Activated CD8-positive, alpha-beta memory T cell treated with anti-CD3 and anti-CD28 coated beads, Interleukin-2, amount 10 ng/mL, durations not matched to agents 7 days and 5 days (primary cell): ENCODE data around the gene ACYP1. TPM values are rescaled to one million over a fixed set of nuclear protein-coding genes. Genes with fewer than 3 reads are reported as not detected.

Source experiments
- ATAC-seq: fragments of 150-1000 bp; cut with Tn5 transposase; one replicate; pipeline ENCODE4 v1.10.0; 2021; ENCODE audit warnings: moderate library complexity
- CTCF ChIA-PET: fragments of 350-600 bp; sonication (Branson Sonifier 250); formaldehyde crosslinking; loops from one replicate; lab custom pipeline; 2021; ENCODE audit warnings: antibody characterized with exemption; lab: Charles Lee
- DNase-seq: peaks from one replicate; pipeline ENCODE4 v3.0.0-alpha.2; 2020
- H3K27ac Mint-ChIP-seq: one replicate; pipeline ENCODE4 v1.8.0; 2021; ENCODE audit warnings: mild to moderate bottlenecking, mixed read lengths
- H3K27me3 Mint-ChIP-seq: one replicate; pipeline ENCODE4 v1.8.0; 2021; ENCODE audit warnings: mixed read lengths
- H3K36me3 Mint-ChIP-seq: one replicate; pipeline ENCODE4 v1.8.0; 2021; ENCODE audit warnings: mild to moderate bottlenecking, mixed read lengths
- H3K4me1 Mint-ChIP-seq: one replicate; pipeline ENCODE4 v1.8.0; 2021; ENCODE audit warnings: mixed read lengths
- H3K4me3 Mint-ChIP-seq: one replicate; pipeline ENCODE4 v1.8.0; 2021; ENCODE audit warnings: mild to moderate bottlenecking, moderate library complexity, mixed read lengths
- H3K9me3 Mint-ChIP-seq: one replicate; pipeline ENCODE4 v1.8.0; 2022; ENCODE audit warnings: low read depth, mixed read lengths
- total RNA-seq, 2 experiments: library from RNA; stranded (reverse); gene quantifications; one replicate each; pipeline ENCODE4 v1.2.3, GENCODE V29; 2021

ACYP1 gene
- total RNA-seq, 2 experiments from 2014 or later, result 45.2 to 59.5 TPM

DNA sequence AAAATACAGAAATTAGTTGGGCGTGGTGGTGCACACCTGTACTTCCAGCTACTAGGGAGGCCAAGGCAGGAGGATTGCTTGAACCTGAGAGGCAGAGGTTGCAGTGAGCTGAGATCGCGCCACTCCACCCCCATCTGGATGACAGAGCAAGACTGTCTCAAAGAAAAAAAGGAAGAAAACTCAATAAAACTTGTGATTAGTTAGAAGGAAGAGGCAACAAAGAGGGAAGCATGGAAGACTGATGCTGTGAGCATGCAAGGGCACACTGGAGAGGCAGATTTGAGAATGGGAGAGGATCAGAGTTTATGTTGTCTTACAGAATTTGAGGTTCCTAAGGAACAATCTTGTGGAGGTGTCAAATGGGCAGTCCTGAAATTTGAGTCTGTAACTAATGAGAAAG is 2.9 kb upstream of the ACYP1 start:
- Mint-ChIP-seq H3K4me3 (no peak overlapping the region), H3K4me1 (peaks cover 29% of the 10 kb centered on the region), H3K27ac (no peak overlapping the region), H3K27me3 (no peaks in the 10 kb centered on the region), H3K9me3 (no peaks in the 10 kb centered on the region), H3K36me3 (peaks cover 2% of the 10 kb centered on the region)
- DNase-seq (no peak), ATAC-seq (no peak)
- CTCF ChIA-PET, result interaction anchor here (1.8 to 2.3 kb wide), 2 partner anchors 121 to 206 kb away, joined by 5 to 9 read pairs; no protein-coding TSS in a partner anchor

DNA sequence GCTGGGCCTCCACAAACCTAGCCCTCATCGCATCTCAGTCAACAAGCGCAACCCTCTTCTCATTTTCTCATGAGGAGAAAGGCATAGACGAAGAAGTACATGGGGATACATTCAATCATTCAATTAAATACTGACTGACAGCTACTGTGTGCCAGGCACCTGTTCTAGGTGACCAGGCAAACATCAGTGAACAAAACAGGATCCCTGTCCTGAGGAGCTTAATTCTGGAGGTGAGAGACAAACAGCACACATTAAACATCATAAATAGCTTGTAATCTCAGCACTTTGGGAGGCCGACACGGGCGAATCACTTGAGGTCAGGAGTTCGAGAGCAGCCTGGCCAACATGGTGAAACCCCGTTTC is 362 bp upstream of the ACYP1 start:
- ATAC-seq (no peak), DNase-seq (no peak)
- peak overlapping the region; percentile 100 for H3K4me3 Mint-ChIP-seq
- H3K27ac Mint-ChIP-seq, result peak overlapping the region; percentile 98
- H3K9me3 Mint-ChIP-seq, result no peaks in the 10 kb centered on the region
- no peaks in the 10 kb centered on the region for H3K27me3 Mint-ChIP-seq
- peaks cover 46% of the 10 kb centered on the region for H3K4me1 Mint-ChIP-seq
- H3K36me3 Mint-ChIP-seq, result peaks cover 20% of the 10 kb centered on the region
- CTCF ChIA-PET, result interaction anchor here (0.8 to 5.0 kb wide), 14 partner anchors 12 to 453 kb away, joined by 3 to 20 read pairs (median 4); partner anchors contain the start of genes EIF2B2 and MLH3

DNA sequence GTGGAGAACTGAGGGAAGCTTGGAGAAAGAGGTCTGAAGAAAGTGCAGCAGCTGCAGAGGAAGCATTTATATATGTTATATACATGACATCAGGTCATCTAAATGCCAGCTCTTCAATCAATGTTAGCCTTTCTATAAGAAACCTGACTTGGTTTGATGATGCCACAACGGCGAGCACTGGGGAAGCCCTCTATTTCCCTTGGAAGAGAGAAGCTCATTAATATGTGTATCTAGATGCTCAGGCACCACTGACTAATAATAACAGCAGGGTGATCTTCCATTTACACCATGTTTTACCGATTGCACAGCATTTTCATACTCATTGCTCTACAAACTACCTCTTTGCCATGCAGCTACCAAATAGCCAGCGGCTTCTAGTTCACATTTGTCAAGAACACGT is 811 bp downstream of the ACYP1 start:
- no peak for ATAC-seq
- CTCF ChIA-PET, result interaction anchor here (0.6 to 5.0 kb wide), 8 partner anchors 12 to 1377 kb away, joined by 3 to 20 read pairs (median 6); partner anchors contain the start of gene MLH3

DNA sequence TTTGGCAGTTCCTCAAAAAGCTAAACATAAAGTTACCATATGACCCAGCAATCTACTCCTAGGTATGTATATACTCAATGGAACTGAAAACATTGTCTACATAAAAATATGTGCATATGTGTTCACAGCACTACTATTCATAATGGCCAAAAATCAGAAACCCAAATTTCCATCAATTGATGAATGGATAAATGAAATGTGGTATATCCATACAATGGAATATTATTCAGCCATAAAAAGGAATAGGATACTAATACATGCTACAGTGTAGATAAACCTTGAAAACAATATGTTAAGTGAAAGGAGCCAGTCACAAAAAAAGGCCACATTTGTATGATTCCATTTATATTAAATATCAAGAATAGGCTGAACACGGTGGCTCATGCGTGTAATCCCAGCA is 3.4 kb downstream of the ACYP1 start:
- H3K36me3 Mint-ChIP-seq, result peaks cover 42% of the 10 kb centered on the region
- no peak for ATAC-seq
- no peak for DNase-seq
- H3K27ac Mint-ChIP-seq, result no peak overlapping the region
- no peaks in the 10 kb centered on the region for H3K9me3 Mint-ChIP-seq
- CTCF ChIA-PET, result no interaction called here
- H3K4me3 Mint-ChIP-seq, result no peak overlapping the region
- peaks cover 56% of the 10 kb centered on the region for H3K4me1 Mint-ChIP-seq
- H3K27me3 Mint-ChIP-seq, result no peaks in the 10 kb centered on the region

More for the DNA sequence above, 811 bp downstream of the ACYP1 start:
- Mint-ChIP-seq H3K36me3 (peaks cover 26% of the 10 kb centered on the region), H3K9me3 (no peaks in the 10 kb centered on the region), H3K27ac (peak overlapping the region; percentile 98), H3K4me1 (peaks cover 46% of the 10 kb centered on the region), H3K27me3 (no peaks in the 10 kb centered on the region), H3K4me3 (peak overlapping the region; percentile 100)
- no peak for DNase-seq

DNA sequence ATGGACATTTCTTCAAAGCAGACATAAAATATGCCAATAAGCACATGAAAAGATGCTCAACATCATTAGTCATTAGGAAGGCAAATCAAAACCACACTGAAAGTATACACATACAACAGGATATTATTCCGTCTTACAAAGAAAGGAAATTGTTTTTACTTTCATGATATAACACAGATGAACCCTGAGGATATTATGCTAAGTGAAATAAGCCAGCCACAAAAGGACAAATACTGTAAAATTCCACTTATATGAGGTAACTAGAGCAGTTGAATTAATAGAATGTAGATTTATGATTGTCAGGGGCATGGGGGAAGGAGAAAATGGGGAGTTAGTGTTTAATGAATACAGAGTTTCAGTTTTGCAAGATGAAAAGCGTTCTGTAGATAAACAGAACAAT is 4.2 kb downstream of the ACYP1 start:
- DNase-seq (no peak), ATAC-seq (no peak)
- Mint-ChIP-seq H3K4me3 (no peak overlapping the region), H3K9me3 (no peaks in the 10 kb centered on the region), H3K4me1 (peaks cover 54% of the 10 kb centered on the region), H3K27ac (no peak overlapping the region), H3K27me3 (no peaks in the 10 kb centered on the region), H3K36me3 (peaks cover 44% of the 10 kb centered on the region)
- CTCF ChIA-PET, result no interaction called here

DNA sequence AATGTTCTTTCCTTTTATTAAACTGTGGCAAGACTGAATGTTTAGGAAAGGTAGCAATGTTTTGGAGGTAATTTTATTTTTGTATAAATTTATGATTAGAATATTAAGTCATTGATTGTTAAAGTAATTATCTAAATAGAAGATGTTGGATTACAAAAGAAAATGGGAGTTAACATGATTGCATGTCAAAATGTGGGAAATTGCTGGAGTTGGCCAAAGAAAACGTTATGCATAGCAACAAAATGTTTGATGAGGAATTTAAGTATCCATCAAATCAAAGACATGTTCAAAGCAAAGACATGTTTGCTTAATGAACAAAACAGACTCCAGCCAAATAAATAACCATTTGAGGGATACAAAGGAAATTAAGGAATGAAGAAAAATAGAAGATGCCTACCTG is 9.4 kb downstream of the ACYP1 start:
- CTCF ChIA-PET, result no interaction called here
- H3K27me3 Mint-ChIP-seq, result no peaks in the 10 kb centered on the region

DNA sequence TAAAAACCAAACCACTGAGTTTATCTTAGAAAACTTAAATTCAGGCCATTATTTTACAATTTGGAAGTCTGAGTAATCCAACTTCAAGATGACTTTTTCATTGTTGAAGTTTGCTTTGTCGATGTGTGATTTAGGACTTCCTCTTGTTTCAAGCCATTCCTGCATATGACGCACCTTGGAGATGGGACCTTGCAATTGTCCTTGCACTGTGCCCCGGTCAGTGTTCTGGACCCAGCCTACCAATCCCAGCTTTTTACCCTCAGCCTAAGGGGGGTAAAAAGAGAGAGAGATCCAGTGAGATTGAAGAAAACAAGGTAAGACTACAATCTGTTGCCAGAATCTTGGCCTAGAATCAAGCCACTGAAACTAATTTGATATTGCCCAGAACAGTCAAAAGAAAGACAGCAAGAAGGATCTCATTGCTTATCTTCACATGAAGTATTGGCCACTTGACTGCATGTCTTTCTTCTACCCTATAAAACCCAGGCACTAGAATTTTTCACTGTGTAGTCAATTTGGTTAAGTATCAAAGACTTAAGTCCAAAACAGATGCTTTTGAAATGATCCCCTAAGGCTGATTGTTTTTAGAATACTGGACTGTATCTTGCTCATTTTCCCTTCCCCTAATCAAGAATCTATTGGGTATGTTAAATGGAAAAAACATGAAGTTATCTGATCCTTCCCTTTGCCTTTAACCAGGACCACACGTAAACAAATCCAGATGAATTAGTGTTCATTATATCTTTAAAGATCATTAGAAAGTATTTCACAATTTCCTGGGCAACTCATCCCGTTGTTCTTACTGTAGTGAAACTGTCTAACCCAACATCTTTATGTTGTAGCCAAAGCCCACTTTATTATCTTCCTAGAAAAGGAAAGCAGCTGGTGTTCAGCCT is 10.2 kb downstream of the ACYP1 start:
- peaks cover 59% of the 10 kb centered on the region for H3K4me1 Mint-ChIP-seq
- peaks cover 54% of the 10 kb centered on the region for H3K36me3 Mint-ChIP-seq
- H3K9me3 Mint-ChIP-seq, result no peaks in the 10 kb centered on the region
- H3K27me3 Mint-ChIP-seq, result no peaks in the 10 kb centered on the region
- peak overlapping the region; percentile 33 for H3K27ac Mint-ChIP-seq
- no peak overlapping the region for H3K4me3 Mint-ChIP-seq
- ATAC-seq (no peak), DNase-seq (no peak)
- CTCF ChIA-PET, result no interaction called here

More for the DNA sequence above, 9.4 kb downstream of the ACYP1 start:
- no peak for ATAC-seq
- no peaks in the 10 kb centered on the region for H3K9me3 Mint-ChIP-seq
- H3K4me1 Mint-ChIP-seq, result peaks cover 58% of the 10 kb centered on the region
- peaks cover 52% of the 10 kb centered on the region for H3K36me3 Mint-ChIP-seq
- H3K4me3 Mint-ChIP-seq, result no peak overlapping the region
- no peak overlapping the region for H3K27ac Mint-ChIP-seq
- no peak for DNase-seq

DNA sequence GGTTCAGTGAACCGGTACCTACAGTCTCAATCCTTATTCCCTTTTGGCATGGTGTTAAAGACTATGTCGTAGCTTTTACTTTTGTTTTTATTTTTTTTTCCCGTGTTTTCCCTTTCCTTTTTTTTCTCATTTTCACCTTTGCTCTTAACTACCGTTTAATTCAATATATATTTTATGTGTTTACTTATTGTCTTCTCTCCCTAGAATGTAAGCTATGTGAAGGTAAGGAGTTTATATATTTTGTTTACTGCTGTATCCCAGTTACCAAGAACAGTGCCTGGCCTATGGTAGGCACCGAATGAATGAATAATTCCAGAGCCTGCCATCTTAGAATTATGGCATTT is 12.3 kb downstream of the ACYP1 start:
- Mint-ChIP-seq H3K27me3 (no peaks in the 10 kb centered on the region), H3K4me1 (peaks cover 76% of the 10 kb centered on the region), H3K4me3 (peak overlapping the region; percentile 89), H3K27ac (peak overlapping the region; percentile 91), H3K36me3 (peaks cover 51% of the 10 kb centered on the region), H3K9me3 (no peaks in the 10 kb centered on the region)
- CTCF ChIA-PET, result interaction anchor here (1.0 to 2.0 kb wide), 4 partner anchors 12 to 443 kb away, joined by 3 to 8 read pairs (median 4); partner anchors contain the start of gene ACYP1
- DNase-seq (no peak), ATAC-seq (no peak)

DNA sequence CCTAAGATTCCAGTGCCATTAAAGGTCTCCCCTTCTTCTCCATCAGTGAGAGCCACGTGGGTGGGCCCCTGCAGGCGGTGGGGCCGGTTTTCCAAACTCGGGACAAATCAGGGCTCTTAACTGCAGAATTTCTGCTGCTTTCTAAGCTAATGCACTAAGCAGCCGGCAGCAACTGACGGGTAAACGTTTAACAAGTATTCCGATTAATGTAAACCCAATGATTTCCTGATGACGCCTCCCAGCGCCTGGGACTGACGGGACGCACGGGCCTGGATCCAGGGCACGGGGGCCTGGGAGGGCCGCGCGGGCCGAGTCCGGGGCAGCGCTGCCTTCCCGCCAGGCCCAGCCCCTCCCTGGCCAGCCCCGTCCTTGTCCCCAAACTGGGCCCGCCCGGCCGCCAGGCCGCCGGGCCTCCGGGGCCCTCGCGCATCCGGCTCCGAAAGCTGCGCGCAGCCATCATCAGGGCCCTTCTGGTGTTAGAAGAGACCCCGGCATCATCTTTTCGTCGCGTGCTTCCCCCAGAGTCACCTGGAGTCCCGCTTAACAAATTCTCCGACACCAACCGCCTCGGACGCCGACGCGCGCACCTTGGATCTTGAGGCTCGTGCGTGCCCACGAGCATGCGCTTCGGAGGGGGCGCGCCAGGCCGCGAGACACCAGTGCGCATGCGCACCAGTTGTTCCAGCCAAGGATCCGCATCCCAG is 12.8 kb downstream of the ACYP1 start, which contains the start of gene MLH3:
TSS of gene MLH3 (minus strand) at position 616 of the 704 bp plus-strand sequence. CDS start 1,812 bp downstream, outside the sequence.
- CTCF ChIA-PET, result interaction anchor here (1.0 to 2.0 kb wide), 5 partner anchors 13 to 442 kb away, joined by 3 to 8 read pairs (median 5); partner anchors contain the start of gene ACYP1
- DNase-seq (peak; percentile 81), ATAC-seq (peak; percentile 84)
- Mint-ChIP-seq H3K27me3 (no peaks in the 10 kb centered on the region), H3K4me3 (peak within 1 kb of the TSS; percentile 89), H3K9me3 (no peaks in the 10 kb centered on the region), H3K36me3 (peaks cover 48% of the 10 kb centered on the region), H3K4me1 (peaks cover 79% of the 10 kb centered on the region), H3K27ac (peak within 1 kb of the TSS; percentile 91)

DNA sequence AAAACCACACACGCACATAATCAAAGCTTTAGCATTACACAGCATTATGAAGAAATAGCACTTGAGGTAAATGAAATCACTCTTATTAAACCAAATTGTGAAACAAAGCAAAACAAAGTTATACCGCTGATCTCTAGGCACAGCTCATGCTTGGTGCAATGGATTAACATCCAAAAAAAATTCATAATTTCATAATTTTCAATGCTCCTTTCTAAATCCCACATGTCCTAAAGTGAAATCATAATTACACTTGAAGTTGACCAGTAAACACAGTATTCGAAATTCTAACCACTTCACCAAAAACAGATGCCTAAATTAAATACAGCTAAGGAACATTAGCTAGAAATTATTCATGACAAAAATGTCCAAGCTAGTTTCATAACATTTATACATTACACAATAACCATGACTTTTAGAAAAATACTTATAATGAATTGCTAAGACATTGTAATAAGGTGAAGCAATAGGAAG is 14.1 kb downstream of the ACYP1 start:
- Mint-ChIP-seq H3K9me3 (no peaks in the 10 kb centered on the region), H3K27me3 (no peaks in the 10 kb centered on the region), H3K27ac (no peak overlapping the region), H3K4me1 (peaks cover 77% of the 10 kb centered on the region), H3K4me3 (peak overlapping the region; percentile 89), H3K36me3 (peaks cover 44% of the 10 kb centered on the region)
- DNase-seq (no peak), ATAC-seq (no peak)
- CTCF ChIA-PET, result interaction anchor here (1.1 to 2.0 kb wide), 6 partner anchors 14 to 103 kb away, joined by 3 to 8 read pairs (median 6); partner anchors contain the start of gene ACYP1

DNA sequence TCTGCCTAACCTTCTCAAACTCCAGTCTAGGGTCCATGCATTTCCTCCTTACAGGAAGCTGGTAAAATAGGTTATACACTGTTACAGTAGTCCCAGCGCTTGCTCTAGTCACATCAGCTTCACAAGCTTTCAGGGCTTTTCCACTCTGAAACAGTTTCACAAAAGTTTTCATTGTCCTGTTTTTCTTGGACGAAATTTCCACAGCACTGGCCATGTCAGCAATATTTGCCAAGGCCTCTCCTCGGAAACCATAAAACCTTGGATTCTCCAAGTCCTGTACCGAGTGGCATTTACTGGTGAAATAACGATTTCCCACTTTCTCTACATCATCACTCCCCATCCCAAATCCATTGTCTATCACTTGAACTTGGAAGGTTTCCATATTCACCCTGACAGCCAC is 14.7 kb downstream of the ACYP1 start:
- H3K36me3 Mint-ChIP-seq, result peaks cover 39% of the 10 kb centered on the region
- H3K4me1 Mint-ChIP-seq, result peaks cover 75% of the 10 kb centered on the region
- no peaks in the 10 kb centered on the region for H3K27me3 Mint-ChIP-seq
- CTCF ChIA-PET, result interaction anchor here (1.1 to 2.0 kb wide), 6 partner anchors 13 to 103 kb away, joined by 3 to 8 read pairs (median 6); partner anchors contain the start of gene ACYP1
- no peak for DNase-seq
- no peaks in the 10 kb centered on the region for H3K9me3 Mint-ChIP-seq
- no peak overlapping the region for H3K4me3 Mint-ChIP-seq
- H3K27ac Mint-ChIP-seq, result no peak overlapping the region
- ATAC-seq, result no peak

DNA sequence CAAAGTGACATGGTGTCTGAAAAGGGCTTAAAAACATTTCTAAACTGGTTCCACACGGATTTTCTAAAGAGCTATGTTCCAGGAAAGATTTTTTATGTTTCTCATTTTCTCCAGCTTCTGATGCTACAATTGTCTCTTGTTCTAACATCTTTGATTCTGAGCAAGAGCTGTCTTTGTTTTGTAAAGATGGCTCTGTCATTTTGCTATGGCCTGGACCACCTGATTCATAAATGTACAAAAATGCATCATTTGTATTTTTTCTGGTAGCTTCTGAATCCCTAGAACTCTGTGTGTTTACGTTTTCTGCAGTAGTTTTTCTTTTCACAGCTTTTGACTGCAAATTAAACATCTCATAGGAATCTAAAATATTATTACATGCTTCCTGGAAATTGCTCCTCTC is 15.7 kb downstream of the ACYP1 start:
- H3K4me1 Mint-ChIP-seq, result peaks cover 66% of the 10 kb centered on the region
- H3K27ac Mint-ChIP-seq, result no peak overlapping the region
- no peak for DNase-seq
- no peak for ATAC-seq
- CTCF ChIA-PET, result interaction anchor here (2.0 kb wide), 1 partner anchor 102 kb away, joined by 8 read pairs; no protein-coding TSS in a partner anchor
- no peak overlapping the region for H3K4me3 Mint-ChIP-seq
- H3K9me3 Mint-ChIP-seq, result no peaks in the 10 kb centered on the region
- no peaks in the 10 kb centered on the region for H3K27me3 Mint-ChIP-seq
- peaks cover 32% of the 10 kb centered on the region for H3K36me3 Mint-ChIP-seq

DNA sequence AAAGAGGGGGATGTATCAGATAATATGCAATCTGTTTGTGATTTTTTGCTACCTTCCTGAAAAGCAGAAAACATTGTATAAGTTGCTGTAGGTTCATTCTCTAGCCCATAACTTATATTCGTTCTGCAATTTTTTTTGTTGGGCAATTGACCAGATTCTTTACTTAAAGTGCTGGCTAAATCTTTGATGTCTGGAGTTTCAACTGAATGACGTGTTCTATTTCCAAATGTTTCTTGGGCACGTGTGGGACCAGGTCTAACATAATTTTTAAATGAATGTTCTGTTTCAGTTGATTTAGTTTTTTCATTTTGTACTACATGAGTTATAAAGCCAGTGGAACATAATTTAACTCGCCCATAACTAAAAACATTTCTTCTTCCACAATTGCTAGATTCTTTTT is 16.3 kb downstream of the ACYP1 start:
- peaks cover 60% of the 10 kb centered on the region for H3K4me1 Mint-ChIP-seq
- peaks cover 27% of the 10 kb centered on the region for H3K36me3 Mint-ChIP-seq
- CTCF ChIA-PET, result interaction anchor here (2.0 kb wide), 1 partner anchor 101 kb away, joined by 8 read pairs; no protein-coding TSS in a partner anchor

More for the DNA sequence above, 16.3 kb downstream of the ACYP1 start:
- Mint-ChIP-seq H3K27ac (no peak overlapping the region), H3K27me3 (no peaks in the 10 kb centered on the region), H3K4me3 (no peak overlapping the region), H3K9me3 (no peaks in the 10 kb centered on the region)
- DNase-seq (no peak), ATAC-seq (no peak)
